ENCODE measurements around the gene ROBO2.

Gene ROBO2

GRCh38 chr3:77524946-77525682 lies 485.2 kb downstream of the ROBO2 start:
- DNase-seq = no peak

GRCh38 chr3:77526573-77527113 lies 486.7 kb downstream of the ROBO2 start:
- no peak for DNase-seq

- no peak for DNase-seq
These were observed 489.6 kb downstream of the ROBO2 start for GRCh38 chr3:77529522-77529921.

- DNase-seq = no peak
These were observed 491.0 kb downstream of the ROBO2 start for GRCh38 chr3:77530870-77531269.

GRCh38 chr3:77535116-77535515 lies 495.2 kb downstream of the ROBO2 start:
- DNase-seq = no peak

- no peak for DNase-seq
These were observed 496.3 kb downstream of the ROBO2 start for GRCh38 chr3:77536038-77536775.

- no peak for DNase-seq
These were observed 499.1 kb downstream of the ROBO2 start for GRCh38 chr3:77539014-77539413.

GRCh38 chr3:77539677-77540076 lies 499.8 kb downstream of the ROBO2 start:
- DNase-seq = no peak

GRCh38 chr3:77541203-77541922 lies 501.5 kb downstream of the ROBO2 start:
- no peak for DNase-seq

GRCh38 chr3:77546246-77546645 lies 506.3 kb downstream of the ROBO2 start:
- DNase-seq = no peak

GRCh38 chr3:77549034-77549433 lies 509.1 kb downstream of the ROBO2 start:
- no peak for DNase-seq

GRCh38 chr3:77553240-77553639 lies 513.3 kb downstream of the ROBO2 start:
- DNase-seq = no peak

GRCh38 chr3:77562089-77562488 lies 522.2 kb downstream of the ROBO2 start:
- no peak for DNase-seq

- no peak for DNase-seq
These were observed 523.1 kb downstream of the ROBO2 start for GRCh38 chr3:77563012-77563411.

- DNase-seq = no peak
These were observed 526.2 kb downstream of the ROBO2 start for GRCh38 chr3:77566055-77566454.

- DNase-seq = no peak
These were observed 532.2 kb downstream of the ROBO2 start for GRCh38 chr3:77571971-77572715.

GRCh38 chr3:77577264-77577663 lies 537.4 kb downstream of the ROBO2 start:
- DNase-seq = no peak

- no peak for DNase-seq
These were observed 546.3 kb downstream of the ROBO2 start for GRCh38 chr3:77586216-77586615.

- peak in 1 of 2 experiments; percentile 5 for DNase-seq
These were observed 549.0 kb downstream of the ROBO2 start for GRCh38 chr3:77588863-77589262.

- no peak for DNase-seq
These were observed 550.3 kb downstream of the ROBO2 start for GRCh38 chr3:77590191-77590590.

- DNase-seq = no peak
These were observed 555.5 kb downstream of the ROBO2 start for GRCh38 chr3:77595371-77595870.

GRCh38 chr3:77599948-77600347 lies 560.0 kb downstream of the ROBO2 start:
- DNase-seq = no peak

Measured in NCI-H187 (cell line).